Panc1 (cell line): Measurements from ENCODE around the gene CCL2. TPM values are rescaled to one million over a fixed set of nuclear protein-coding genes. Genes with fewer than 3 reads are reported as not detected.

ENCODE experiments used
- ATAC-seq: fragments of 200-7000 bp; cut with Tn5 transposase; 2 replicates; pipeline ENCODE4 v1.9.1; 2020; ENCODE audit warnings: mild to moderate bottlenecking, moderate library complexity
- BruUV-seq: library from RNA; stranded (reverse); fragments of 400-500 nt; replicated peaks from 2 replicates; lab custom pipeline; 2021; lab: Mats Ljungman, UMichigan
- CTCF ChIA-PET: fragments of 300-600 bp; sonication (Branson Sonifier 250); formaldehyde crosslinking; loops from one replicate; lab custom pipeline; 2022; ENCODE audit warnings: antibody characterized with exemption; lab: Charles Lee
- POLR2A ChIA-PET: fragments of 300-600 bp; sonication (Branson Sonifier 250); formaldehyde crosslinking; loops from one replicate; lab custom pipeline; 2022; ENCODE audit warnings: antibody characterized with exemption; lab: Charles Lee
- DNase-seq: peaks from one replicate; pipeline ENCODE4 v3.0.0-alpha.2; 2010; ENCODE audit warnings: low read depth, low spot score
- H3K27ac ChIP-seq: 2 replicates; pipeline ENCODE4 v1.5.1; 2011; ENCODE audit warnings: mild to moderate bottlenecking, low read length, inconsistent platforms
- H3K27me3 ChIP-seq: fragments of 200-500 bp; sonication (Bioruptor generic); 2 replicates; pipeline ENCODE4 v1.6.0; 2014; ENCODE audit warnings: low read length, inconsistent platforms; ENCODE audit not compliant: control insufficient read depth, insufficient read depth
- H3K36me3 ChIP-seq: fragments of 200-500 bp; sonication (Bioruptor generic); 2 replicates; pipeline ENCODE4 v1.5.1; 2014; ENCODE audit warnings: inconsistent platforms, mild to moderate bottlenecking, low read length, moderate library complexity; ENCODE audit not compliant: control insufficient read depth, insufficient read depth
- H3K4me1 ChIP-seq: 2 replicates; pipeline ENCODE4 v1.5.1; 2011; ENCODE audit warnings: inconsistent platforms, mild to moderate bottlenecking, low read length, moderate library complexity; ENCODE audit not compliant: control insufficient read depth, insufficient read depth
- H3K4me3 ChIP-seq, 2 experiments: 2 replicates each; pipeline ENCODE4 v1.5.1; 2011 to 2012; ENCODE audit warnings: low read depth in 2 of 2, low read length in 2 of 2, mild to moderate bottlenecking in 2 of 2, inconsistent platforms in 1 of 2, moderate library complexity in 1 of 2
- H3K9me3 ChIP-seq: fragments of 200-500 bp; sonication (Bioruptor generic); 2 replicates; pipeline ENCODE4 v1.5.1; 2014; ENCODE audit warnings: low read depth, mild to moderate bottlenecking, inconsistent platforms, low read length, moderate library complexity; ENCODE audit not compliant: control insufficient read depth, insufficient read depth
- CTCF ChIP-seq: fragments of 450-650 bp; IDR thresholded peaks from 2 replicates; pipeline ENCODE4 v1.5.1; 2017; ENCODE audit warnings: mild to moderate bottlenecking
- POLR2AphosphoS5 ChIP-seq: IDR thresholded peaks from 2 replicates; pipeline ENCODE4 v1.6.1; 2012; ENCODE audit warnings: mild to moderate bottlenecking, low read depth, low read length, moderate library complexity
- SIN3A ChIP-seq: IDR thresholded peaks from 2 replicates; pipeline ENCODE4 v1.6.1; 2012; ENCODE audit warnings: low read depth, mild to moderate bottlenecking, low read length, moderate library complexity, borderline replicate concordance; ENCODE audit not compliant: insufficient read depth
- TCF7L2 ChIP-seq: IDR thresholded peaks from 2 replicates; pipeline ENCODE4 v1.6.1; 2011; ENCODE audit warnings: mild to moderate bottlenecking, low read depth, low read length, inconsistent platforms
- in situ Hi-C: cut with HindIII; loops from 2 replicates; pipeline ENCODE4 v1.10.0; 2016; ENCODE audit warnings: low sequenced_read_pairs, low pct_unique_long_range_greater_than_20kb
- intact Hi-C: fragments of 100-400 bp; cut with micrococcal nuclease; formaldehyde crosslinking; loops from one replicate; pipeline ENCODE4 v1.10.0; 2022; ENCODE audit not compliant: unreplicated experiment
- total RNA-seq: library from RNA; stranded (reverse); gene quantifications from one replicate; pipeline ENCODE4 v1.2.1, GENCODE V29; 2021; ENCODE audit not compliant: unreplicated experiment
- TF ChIP-seq, protein P1 (sequence below), 2 experiments: IDR thresholded peaks; 2 replicates each; pipeline ENCODE4 v1.6.1; 2011 to 2012; ENCODE audit warnings: low read depth in 2 of 2, control low read depth in 1 of 2, low read length in 1 of 2, mild to moderate bottlenecking in 1 of 2, moderate library complexity in 1 of 2; ENCODE audit not compliant: insufficient read depth in 1 of 2

CCL2 gene
- total RNA-seq, 1 experiment from 2014 or later: 513 TPM

GRCh38 chr17:34236281-34236892, 18.7 kb upstream of the CCL2 start:
- no peak for TF ChIP-seq POLR2AphosphoS5
- TF ChIP-seq SIN3A: no peak
- TF ChIP-seq CTCF: no peak
- TF ChIP-seq, protein P1, sequence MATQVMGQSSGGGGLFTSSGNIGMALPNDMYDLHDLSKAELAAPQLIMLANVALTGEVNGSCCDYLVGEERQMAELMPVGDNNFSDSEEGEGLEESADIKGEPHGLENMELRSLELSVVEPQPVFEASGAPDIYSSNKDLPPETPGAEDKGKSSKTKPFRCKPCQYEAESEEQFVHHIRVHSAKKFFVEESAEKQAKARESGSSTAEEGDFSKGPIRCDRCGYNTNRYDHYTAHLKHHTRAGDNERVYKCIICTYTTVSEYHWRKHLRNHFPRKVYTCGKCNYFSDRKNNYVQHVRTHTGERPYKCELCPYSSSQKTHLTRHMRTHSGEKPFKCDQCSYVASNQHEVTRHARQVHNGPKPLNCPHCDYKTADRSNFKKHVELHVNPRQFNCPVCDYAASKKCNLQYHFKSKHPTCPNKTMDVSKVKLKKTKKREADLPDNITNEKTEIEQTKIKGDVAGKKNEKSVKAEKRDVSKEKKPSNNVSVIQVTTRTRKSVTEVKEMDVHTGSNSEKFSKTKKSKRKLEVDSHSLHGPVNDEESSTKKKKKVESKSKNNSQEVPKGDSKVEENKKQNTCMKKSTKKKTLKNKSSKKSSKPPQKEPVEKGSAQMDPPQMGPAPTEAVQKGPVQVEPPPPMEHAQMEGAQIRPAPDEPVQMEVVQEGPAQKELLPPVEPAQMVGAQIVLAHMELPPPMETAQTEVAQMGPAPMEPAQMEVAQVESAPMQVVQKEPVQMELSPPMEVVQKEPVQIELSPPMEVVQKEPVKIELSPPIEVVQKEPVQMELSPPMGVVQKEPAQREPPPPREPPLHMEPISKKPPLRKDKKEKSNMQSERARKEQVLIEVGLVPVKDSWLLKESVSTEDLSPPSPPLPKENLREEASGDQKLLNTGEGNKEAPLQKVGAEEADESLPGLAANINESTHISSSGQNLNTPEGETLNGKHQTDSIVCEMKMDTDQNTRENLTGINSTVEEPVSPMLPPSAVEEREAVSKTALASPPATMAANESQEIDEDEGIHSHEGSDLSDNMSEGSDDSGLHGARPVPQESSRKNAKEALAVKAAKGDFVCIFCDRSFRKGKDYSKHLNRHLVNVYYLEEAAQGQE (IDR thresholded peaks at IDR 0.05; ENCODE audit: insufficient read depth in 1 of 2, low read depth in 2 of 2, low read length in 1 of 2): no peak
- TF ChIP-seq TCF7L2: no peak
- POLR2A ChIA-PET: no interaction called here
- Histone ChIP-seq H3K9me3 (no peaks in the 10 kb centered on the region), H3K4me1 (peaks cover 44% of the 10 kb centered on the region), H3K27ac (peak overlapping the region; percentile 78), H3K27me3 (no peaks in the 10 kb centered on the region), H3K4me3 (no peak overlapping the region), H3K36me3 (no peaks in the 10 kb centered on the region)
- intact Hi-C loops (no loop called here), in situ Hi-C loops (no loop called here)
- ATAC-seq (no peak), DNase-seq (no peak)
- BruUV-seq: no TSS peak
- CTCF ChIA-PET: interaction anchor here (1.4 kb wide), 1 partner anchor 36 kb away, joined by 3 read pairs; no protein-coding TSS in a partner anchor

GRCh38 chr17:34237458-34237857, 17.6 kb upstream of the CCL2 start:
- Histone ChIP-seq H3K4me1 (peaks cover 47% of the 10 kb centered on the region), H3K27ac (peak overlapping the region; percentile 78), H3K4me3 (no peak overlapping the region), H3K36me3 (no peaks in the 10 kb centered on the region), H3K9me3 (no peaks in the 10 kb centered on the region), H3K27me3 (no peaks in the 10 kb centered on the region)
- intact Hi-C loops: no loop called here
- in situ Hi-C loops: no loop called here
- no TSS peak for BruUV-seq
- ChIA-PET POLR2A (no interaction called here), CTCF (interaction anchor here (1.8 kb wide), 1 partner anchor 124 kb away, joined by 7 read pairs; no protein-coding TSS in a partner anchor)
- TF ChIP-seq CTCF: no peak
- TF ChIP-seq, protein P1 (IDR thresholded peaks at IDR 0.05; ENCODE audit: insufficient read depth in 1 of 2, low read depth in 2 of 2, low read length in 1 of 2): peak; percentile 51 to 65; a peak in 3 of 4 replicates
- no peak for DNase-seq
- ATAC-seq: no peak
